Measurements from ENCODE around the gene STAC2. TPM values are rescaled to one million over a fixed set of nuclear protein-coding genes. Genes with fewer than 3 reads are reported as not detected.

Gene STAC2
- total RNA-seq, 1 experiment from 2014 or later: 1.3 TPM

DNA sequence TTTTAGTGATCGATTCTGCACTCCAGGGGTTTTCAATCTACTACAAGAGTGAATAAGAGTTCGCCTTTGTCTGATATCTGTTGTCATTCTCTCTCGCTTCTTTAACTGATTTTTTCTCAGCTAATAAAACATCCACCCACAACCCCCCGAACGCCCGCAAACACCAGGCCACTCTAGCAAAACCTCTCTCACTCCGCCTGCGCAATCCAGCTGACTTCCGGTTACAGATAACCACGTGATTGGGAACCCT lies 26.0 kb downstream of the STAC2 start:
- Histone ChIP-seq H3K4me3 (ENCODE audit: low read depth, low read length, poor library complexity, severe bottlenecking) (peak overlapping the region; percentile 88), H3K36me3 (ENCODE audit: insufficient read depth, low read length, poor library complexity, severe bottlenecking) (peaks cover 33% of the 10 kb centered on the region), H3K27me3 (replicated peaks; ENCODE audit: insufficient read depth, low read depth, low read length, poor library complexity) (no peaks in the 10 kb centered on the region), H3K9me3 (ENCODE audit: low read depth, low read length, poor library complexity, severe bottlenecking) (no peaks in the 10 kb centered on the region), H3K27ac (ENCODE audit: low read depth, low read length, poor library complexity, severe bottlenecking) (peak overlapping the region; percentile 99), H3K4me1 (ENCODE audit: insufficient read depth, low read length, poor library complexity, severe bottlenecking) (peaks cover 35% of the 10 kb centered on the region)
- TF ChIP-seq, protein P1, sequence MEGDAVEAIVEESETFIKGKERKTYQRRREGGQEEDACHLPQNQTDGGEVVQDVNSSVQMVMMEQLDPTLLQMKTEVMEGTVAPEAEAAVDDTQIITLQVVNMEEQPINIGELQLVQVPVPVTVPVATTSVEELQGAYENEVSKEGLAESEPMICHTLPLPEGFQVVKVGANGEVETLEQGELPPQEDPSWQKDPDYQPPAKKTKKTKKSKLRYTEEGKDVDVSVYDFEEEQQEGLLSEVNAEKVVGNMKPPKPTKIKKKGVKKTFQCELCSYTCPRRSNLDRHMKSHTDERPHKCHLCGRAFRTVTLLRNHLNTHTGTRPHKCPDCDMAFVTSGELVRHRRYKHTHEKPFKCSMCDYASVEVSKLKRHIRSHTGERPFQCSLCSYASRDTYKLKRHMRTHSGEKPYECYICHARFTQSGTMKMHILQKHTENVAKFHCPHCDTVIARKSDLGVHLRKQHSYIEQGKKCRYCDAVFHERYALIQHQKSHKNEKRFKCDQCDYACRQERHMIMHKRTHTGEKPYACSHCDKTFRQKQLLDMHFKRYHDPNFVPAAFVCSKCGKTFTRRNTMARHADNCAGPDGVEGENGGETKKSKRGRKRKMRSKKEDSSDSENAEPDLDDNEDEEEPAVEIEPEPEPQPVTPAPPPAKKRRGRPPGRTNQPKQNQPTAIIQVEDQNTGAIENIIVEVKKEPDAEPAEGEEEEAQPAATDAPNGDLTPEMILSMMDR (conservative IDR thresholded peaks at IDR 0.05; ENCODE audit: low read depth, low read length): no peak
- no peak for TF ChIP-seq EZH2 (IDR thresholded peaks at IDR 0.05; ENCODE audit: borderline replicate concordance, low read depth, low read length, poor library complexity, severe bottlenecking)
- ChIA-PET POLR2A (ENCODE audit: low non-redundant PET) (interaction anchor here (0.5 to 0.9 kb wide), 8 partner anchors 10 to 400 kb away, joined by 3 to 20 read pairs (median 6); partner anchors contain the start of gene PIP4K2B), CTCF (interaction anchor here (0.9 to 1.2 kb wide), 4 partner anchors 35 to 47 kb away, joined by 3 to 5 read pairs (median 3); no protein-coding TSS in a partner anchor)
- intact Hi-C loops (cut with micrococcal nuclease; ENCODE audit: unreplicated experiment): loop anchor here (5.0 kb wide), 1 partner anchor 38 kb away; no protein-coding TSS in a partner anchor
- BruUV-seq (replicated peaks): no TSS peak
- DNase-seq (ENCODE audit: low spot score): peak; percentile 89

DNA sequence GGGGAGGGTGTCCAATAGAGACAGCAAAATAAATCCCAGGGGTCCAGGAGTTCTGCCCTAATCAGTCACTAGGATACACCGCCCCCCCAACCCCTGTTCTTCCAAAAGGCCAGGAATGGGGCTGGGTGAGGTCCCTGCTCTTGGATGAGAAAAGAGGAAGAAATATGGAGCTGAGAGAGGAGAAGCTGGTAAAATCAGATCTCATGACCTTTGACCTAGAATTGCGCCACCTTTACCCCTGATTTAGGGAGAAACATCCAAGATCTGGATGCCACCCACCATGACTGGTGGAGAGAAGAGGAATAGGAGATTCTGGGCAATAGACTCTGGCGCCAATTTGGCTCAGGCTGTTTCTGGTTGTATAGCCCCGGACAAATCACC lies 27.6 kb downstream of the STAC2 start:
- no peak overlapping the region for H3K27ac ChIP-seq (ENCODE audit: low read depth, low read length, poor library complexity, severe bottlenecking)
- H3K4me1 ChIP-seq (ENCODE audit: insufficient read depth, low read length, poor library complexity, severe bottlenecking): peaks cover 36% of the 10 kb centered on the region
- TF ChIP-seq, protein P1 (conservative IDR thresholded peaks at IDR 0.05; ENCODE audit: low read depth, low read length): no peak
- no peak for TF ChIP-seq EZH2 (IDR thresholded peaks at IDR 0.05; ENCODE audit: borderline replicate concordance, low read depth, low read length, poor library complexity, severe bottlenecking)
- intact Hi-C loops (cut with micrococcal nuclease; ENCODE audit: unreplicated experiment): loop anchor here (5.0 kb wide), 1 partner anchor 39 kb away; no protein-coding TSS in a partner anchor
- ChIA-PET CTCF (no interaction called here), POLR2A (ENCODE audit: low non-redundant PET) (no interaction called here)
- no peak for DNase-seq (ENCODE audit: low spot score)
- BruUV-seq (replicated peaks): no TSS peak
- H3K9me3 ChIP-seq (ENCODE audit: low read depth, low read length, poor library complexity, severe bottlenecking): no peaks in the 10 kb centered on the region
- H3K36me3 ChIP-seq (ENCODE audit: insufficient read depth, low read length, poor library complexity, severe bottlenecking): peaks cover 21% of the 10 kb centered on the region
- H3K27me3 ChIP-seq (replicated peaks; ENCODE audit: insufficient read depth, low read depth, low read length, poor library complexity): no peaks in the 10 kb centered on the region
- H3K4me3 ChIP-seq (ENCODE audit: low read depth, low read length, poor library complexity, severe bottlenecking): peak overlapping the region; percentile 70

DNA sequence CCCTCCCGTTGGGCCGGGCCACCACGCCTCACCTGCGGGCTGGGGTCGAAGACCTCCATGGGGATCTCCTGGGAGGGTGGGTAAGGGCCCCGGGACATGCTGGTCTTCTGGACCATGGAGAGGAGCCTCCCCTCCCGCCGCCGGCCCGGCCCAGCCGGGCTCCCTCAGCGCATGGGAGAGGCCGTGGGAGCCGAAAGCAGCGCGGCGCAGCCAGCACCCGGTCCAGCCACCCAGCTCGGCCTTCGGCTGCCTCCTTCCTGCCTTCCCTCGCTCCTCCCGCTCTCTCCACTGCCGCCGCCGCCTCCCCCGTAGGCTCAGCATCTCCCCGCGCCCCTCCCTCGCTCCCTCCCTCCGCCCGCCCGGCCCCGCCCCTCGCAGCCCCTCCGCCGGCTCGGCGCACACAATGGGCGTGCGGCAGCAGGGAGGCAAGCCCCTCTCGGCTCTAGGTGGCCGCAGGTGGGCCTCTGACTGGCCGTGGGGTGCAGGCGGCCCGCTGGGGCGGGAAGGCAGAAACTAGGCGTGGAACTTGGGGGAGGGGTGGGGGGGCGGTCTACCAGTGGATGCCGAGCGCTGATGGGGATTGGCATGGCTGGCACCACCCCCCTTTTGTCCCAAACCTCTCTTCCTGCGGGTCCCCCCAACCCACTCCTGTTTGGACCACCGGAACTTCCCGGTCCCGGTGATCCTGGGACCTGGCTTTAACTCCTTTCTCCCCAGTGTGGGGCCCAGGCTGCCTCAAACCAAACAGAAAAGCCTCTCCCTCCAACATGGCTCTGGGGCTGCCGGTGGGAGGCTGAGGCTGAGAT lies 28.2 kb downstream of the STAC2 start, which contains the start of gene CACNB1:
Gene CACNB1, minus strand, starts transcription at position 290 of the 806 bp plus-strand sequence. Its CDS starts 174 bp downstream, at position 116.
- Histone ChIP-seq H3K4me3 (ENCODE audit: low read depth, low read length, poor library complexity, severe bottlenecking) (peak within 1 kb of the TSS; percentile 70), H3K27ac (ENCODE audit: low read depth, low read length, poor library complexity, severe bottlenecking) (no peak within 1 kb of the TSS), H3K9me3 (ENCODE audit: low read depth, low read length, poor library complexity, severe bottlenecking) (no peaks in the 10 kb centered on the region), H3K36me3 (ENCODE audit: insufficient read depth, low read length, poor library complexity, severe bottlenecking) (peaks cover 15% of the 10 kb centered on the region), H3K27me3 (replicated peaks; ENCODE audit: insufficient read depth, low read depth, low read length, poor library complexity) (no peaks in the 10 kb centered on the region), H3K4me1 (ENCODE audit: insufficient read depth, low read length, poor library complexity, severe bottlenecking) (peaks cover 36% of the 10 kb centered on the region)
- DNase-seq (ENCODE audit: low spot score): peak; percentile 77
- ChIA-PET POLR2A (ENCODE audit: low non-redundant PET) (interaction anchor here (0.6 kb wide), 1 partner anchor 115 kb away, joined by 5 read pairs; no protein-coding TSS in a partner anchor), CTCF (no interaction called here)
- TF ChIP-seq, protein P1 (conservative IDR thresholded peaks at IDR 0.05; ENCODE audit: low read depth, low read length): no peak
- no peak for TF ChIP-seq EZH2 (IDR thresholded peaks at IDR 0.05; ENCODE audit: borderline replicate concordance, low read depth, low read length, poor library complexity, severe bottlenecking)
- intact Hi-C loops (cut with micrococcal nuclease; ENCODE audit: unreplicated experiment): loop anchor here (5.0 kb wide), 1 partner anchor 40 kb away; no protein-coding TSS in a partner anchor
- no TSS peak for BruUV-seq (replicated peaks)
